ENCODE results near the gene ACTG2. TPM values are rescaled to one million over a fixed set of nuclear protein-coding genes. Genes with fewer than 3 reads are reported as not detected.
A peak's percentile ranks its signal among the peaks of the same experiment; 100 is the strongest.

ACTG2 gene
- total RNA-seq, 1 donor = 0.10 TPM

DNA sequence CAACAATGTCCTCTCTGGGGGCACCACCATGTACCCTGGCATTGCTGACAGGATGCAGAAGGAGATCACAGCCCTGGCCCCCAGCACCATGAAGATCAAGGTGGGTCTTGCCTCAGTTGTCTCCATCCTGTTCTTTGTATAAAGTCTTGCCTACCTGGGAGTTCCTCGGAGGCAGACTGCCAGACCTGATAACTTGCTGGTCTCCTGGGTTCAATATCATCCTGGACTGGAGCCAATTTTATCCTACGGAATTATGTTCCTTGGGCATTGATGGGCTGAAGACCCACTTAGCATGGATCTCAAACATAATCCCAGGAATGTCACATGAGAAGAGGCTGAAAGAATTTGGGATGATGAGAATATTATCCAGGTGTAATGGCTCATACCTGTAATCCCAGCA, 23.9 kb downstream of the ACTG2 start:
- Histone ChIP-seq H3K4me3 (ENCODE audit: low read length) (no peak overlapping the region), H3K9me3 (ENCODE audit: low read depth, low read length) (no peaks in the 10 kb centered on the region), H3K27me3 (ENCODE audit: insufficient read depth, low read length) (no peaks in the 10 kb centered on the region), H3K4me1 (ENCODE audit: insufficient read depth, low read length) (no peaks in the 10 kb centered on the region)

GRCh38 chr2:73917296-73917695, 24.5 kb downstream of the ACTG2 start:
- Histone ChIP-seq H3K4me3 (ENCODE audit: low read length) (no peak overlapping the region), H3K4me1 (ENCODE audit: insufficient read depth, low read length) (no peaks in the 10 kb centered on the region), H3K9me3 (ENCODE audit: low read depth, low read length) (no peaks in the 10 kb centered on the region), H3K27me3 (ENCODE audit: insufficient read depth, low read length) (no peaks in the 10 kb centered on the region)

DNA sequence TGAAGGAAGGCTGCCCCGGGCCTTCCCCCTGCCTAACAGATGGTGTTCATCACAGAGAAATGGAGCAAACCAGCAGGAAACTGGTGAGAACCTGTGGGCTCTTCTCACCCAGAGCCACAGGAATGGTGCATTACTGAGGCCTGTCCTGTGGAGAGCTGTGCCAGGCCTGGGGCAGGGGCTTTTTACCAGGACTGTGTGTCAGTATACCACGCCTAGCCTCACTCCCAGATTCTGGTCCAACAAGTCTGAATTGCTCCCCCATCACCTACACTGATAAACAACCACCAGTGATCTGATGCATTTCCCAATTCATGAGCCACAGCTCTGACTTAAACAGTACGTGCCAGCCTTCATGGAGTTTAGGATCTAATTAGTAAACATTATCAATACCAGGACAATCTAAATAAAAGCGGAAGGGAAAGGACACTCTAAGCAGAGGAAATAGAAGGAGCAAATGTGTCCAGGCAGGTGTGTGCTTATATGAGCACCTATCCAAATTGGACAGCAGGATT, 24.9 kb downstream of the ACTG2 start:
- peaks cover 2% of the 10 kb centered on the region for H3K4me1 ChIP-seq (ENCODE audit: insufficient read depth, low read length)
- H3K4me3 ChIP-seq (ENCODE audit: low read length) = no peak overlapping the region
- no peaks in the 10 kb centered on the region for H3K9me3 ChIP-seq (ENCODE audit: low read depth, low read length)
- H3K27me3 ChIP-seq (ENCODE audit: insufficient read depth, low read length) = no peaks in the 10 kb centered on the region

DNA sequence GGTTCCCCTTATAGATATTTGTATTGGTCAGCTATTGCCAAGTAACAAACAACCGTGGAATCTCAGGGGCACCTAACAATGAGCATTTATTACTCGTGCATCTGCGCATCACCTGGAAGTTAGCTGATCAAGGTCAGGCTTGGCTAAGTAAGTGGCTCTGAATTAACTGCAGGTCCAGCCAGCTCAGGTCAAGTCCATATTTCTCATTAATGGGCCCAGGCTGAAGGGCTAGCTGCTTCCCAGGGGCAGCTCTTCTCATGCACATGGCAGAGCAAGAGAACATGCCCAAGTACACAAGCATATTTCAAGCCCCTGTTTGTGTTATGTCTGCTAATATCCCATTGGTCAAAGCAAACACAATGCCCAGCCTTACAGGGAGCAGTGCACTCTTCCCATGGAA, 26.0 kb downstream of the ACTG2 start:
- Histone ChIP-seq H3K9me3 (ENCODE audit: low read depth, low read length) (no peaks in the 10 kb centered on the region), H3K27me3 (ENCODE audit: insufficient read depth, low read length) (no peaks in the 10 kb centered on the region), H3K4me1 (ENCODE audit: insufficient read depth, low read length) (peaks cover 5% of the 10 kb centered on the region), H3K4me3 (ENCODE audit: low read length) (no peak overlapping the region)

GRCh38 chr2:73919596-73920228, 26.9 kb downstream of the ACTG2 start:
- Histone ChIP-seq H3K4me3 (ENCODE audit: low read length) (no peak overlapping the region), H3K27me3 (ENCODE audit: insufficient read depth, low read length) (no peaks in the 10 kb centered on the region), H3K4me1 (ENCODE audit: insufficient read depth, low read length) (peaks cover 10% of the 10 kb centered on the region), H3K9me3 (ENCODE audit: low read depth, low read length) (no peaks in the 10 kb centered on the region)

DNA sequence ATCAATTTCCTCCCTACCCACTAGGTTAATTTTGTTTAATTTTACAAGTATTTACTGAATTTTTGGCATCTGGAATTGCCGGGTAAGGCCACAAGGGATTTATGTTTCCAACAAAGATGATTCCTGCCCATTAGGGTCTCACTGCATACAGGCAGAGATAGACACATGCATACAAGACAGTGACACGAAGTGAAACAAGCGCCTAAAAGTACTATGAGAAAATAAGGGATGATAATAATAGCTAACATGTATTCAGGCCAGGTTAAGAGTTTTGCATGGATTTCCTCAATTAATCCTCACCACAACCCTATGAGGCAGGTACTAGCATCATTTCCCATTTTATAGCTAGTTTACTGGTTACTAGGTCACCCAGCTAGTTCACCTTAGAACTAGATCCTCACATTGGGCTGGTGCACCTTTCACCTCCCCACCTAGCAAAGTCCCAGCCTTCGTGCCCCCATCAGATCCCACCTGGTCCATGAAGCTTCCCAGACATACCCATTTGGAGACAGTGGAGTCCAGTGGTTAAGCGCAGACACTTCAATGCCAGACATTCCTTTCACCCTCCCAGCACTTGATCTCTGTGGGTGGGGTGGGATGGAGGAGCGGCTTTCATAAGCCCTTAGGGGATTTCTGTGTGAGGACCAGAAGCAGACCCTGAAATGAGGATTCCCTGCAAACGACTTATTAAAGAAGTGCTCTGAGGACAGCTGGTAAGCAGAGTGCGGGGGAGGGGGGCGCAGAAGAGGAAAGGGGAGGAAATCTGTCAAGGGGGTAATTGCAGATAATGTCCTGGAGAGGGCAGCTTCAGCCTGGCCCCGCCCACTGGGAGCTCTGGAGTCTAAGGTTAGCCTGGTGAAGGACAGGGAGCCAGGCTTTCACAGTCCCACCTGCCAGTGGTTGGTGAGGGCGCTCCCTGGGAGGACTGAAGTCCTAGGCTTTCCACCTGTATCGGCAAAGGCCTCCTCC, 28.1 kb downstream of the ACTG2 start:
- H3K4me3 ChIP-seq (ENCODE audit: low read length) = no peak overlapping the region
- peaks cover 21% of the 10 kb centered on the region for H3K4me1 ChIP-seq (ENCODE audit: insufficient read depth, low read length)
- no peaks in the 10 kb centered on the region for H3K9me3 ChIP-seq (ENCODE audit: low read depth, low read length)
- H3K27me3 ChIP-seq (ENCODE audit: insufficient read depth, low read length) = no peaks in the 10 kb centered on the region

GRCh38 chr2:73921581-73921980, 28.8 kb downstream of the ACTG2 start:
- H3K4me3 ChIP-seq (ENCODE audit: low read length) = no peak overlapping the region
- H3K9me3 ChIP-seq (ENCODE audit: low read depth, low read length) = no peaks in the 10 kb centered on the region
- H3K4me1 ChIP-seq (ENCODE audit: insufficient read depth, low read length) = peaks cover 24% of the 10 kb centered on the region
- no peaks in the 10 kb centered on the region for H3K27me3 ChIP-seq (ENCODE audit: insufficient read depth, low read length)

GRCh38 chr2:73922681-73923080, 29.9 kb downstream of the ACTG2 start:
- H3K27me3 ChIP-seq (ENCODE audit: insufficient read depth, low read length) = no peaks in the 10 kb centered on the region
- H3K4me3 ChIP-seq (ENCODE audit: low read length) = no peak overlapping the region
- H3K9me3 ChIP-seq (ENCODE audit: low read depth, low read length) = no peaks in the 10 kb centered on the region
- peaks cover 33% of the 10 kb centered on the region for H3K4me1 ChIP-seq (ENCODE audit: insufficient read depth, low read length)

- H3K27me3 ChIP-seq (ENCODE audit: insufficient read depth, low read length) = no peaks in the 10 kb centered on the region
- H3K4me3 ChIP-seq (ENCODE audit: low read length) = no peak overlapping the region
- no peaks in the 10 kb centered on the region for H3K9me3 ChIP-seq (ENCODE audit: low read depth, low read length)
- H3K4me1 ChIP-seq (ENCODE audit: insufficient read depth, low read length) = peaks cover 53% of the 10 kb centered on the region
These were observed 32.4 kb downstream of the ACTG2 start for GRCh38 chr2:73925033-73925704.

DNA sequence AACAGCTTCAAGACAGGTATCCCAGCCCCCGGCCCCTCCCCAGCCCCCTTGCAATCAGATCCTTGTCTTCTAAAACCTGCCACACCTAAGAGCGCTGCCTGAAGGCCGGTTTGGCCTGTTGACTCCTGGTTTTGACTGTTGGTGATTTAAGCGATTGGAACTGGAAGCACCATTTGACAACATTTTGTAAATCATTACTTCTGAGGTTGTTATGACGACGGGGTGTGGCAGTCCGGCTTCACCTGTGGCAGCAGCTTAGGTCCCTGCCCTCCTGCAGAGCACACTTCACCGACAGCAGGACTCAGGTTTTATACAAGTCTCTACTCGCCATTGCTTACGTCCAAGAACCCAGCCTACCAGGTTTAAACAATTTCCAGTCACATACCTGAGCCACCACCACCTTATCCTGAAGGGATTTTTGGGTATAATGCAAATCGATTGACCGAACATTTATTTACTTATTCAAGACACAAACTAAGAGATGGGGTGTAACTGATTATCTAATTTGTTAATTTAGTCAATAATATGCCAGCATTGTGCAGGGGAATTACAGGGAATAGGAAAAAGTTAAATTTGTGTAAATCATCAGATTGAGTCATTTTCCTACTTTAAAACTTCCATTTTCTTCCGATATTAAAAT, 33.2 kb downstream of the ACTG2 start:
- no peaks in the 10 kb centered on the region for H3K9me3 ChIP-seq (ENCODE audit: low read depth, low read length)
- H3K27me3 ChIP-seq (ENCODE audit: insufficient read depth, low read length) = no peaks in the 10 kb centered on the region
- H3K4me1 ChIP-seq (ENCODE audit: insufficient read depth, low read length) = peaks cover 56% of the 10 kb centered on the region
- H3K4me3 ChIP-seq (ENCODE audit: low read length) = peak overlapping the region; percentile 68

DNA sequence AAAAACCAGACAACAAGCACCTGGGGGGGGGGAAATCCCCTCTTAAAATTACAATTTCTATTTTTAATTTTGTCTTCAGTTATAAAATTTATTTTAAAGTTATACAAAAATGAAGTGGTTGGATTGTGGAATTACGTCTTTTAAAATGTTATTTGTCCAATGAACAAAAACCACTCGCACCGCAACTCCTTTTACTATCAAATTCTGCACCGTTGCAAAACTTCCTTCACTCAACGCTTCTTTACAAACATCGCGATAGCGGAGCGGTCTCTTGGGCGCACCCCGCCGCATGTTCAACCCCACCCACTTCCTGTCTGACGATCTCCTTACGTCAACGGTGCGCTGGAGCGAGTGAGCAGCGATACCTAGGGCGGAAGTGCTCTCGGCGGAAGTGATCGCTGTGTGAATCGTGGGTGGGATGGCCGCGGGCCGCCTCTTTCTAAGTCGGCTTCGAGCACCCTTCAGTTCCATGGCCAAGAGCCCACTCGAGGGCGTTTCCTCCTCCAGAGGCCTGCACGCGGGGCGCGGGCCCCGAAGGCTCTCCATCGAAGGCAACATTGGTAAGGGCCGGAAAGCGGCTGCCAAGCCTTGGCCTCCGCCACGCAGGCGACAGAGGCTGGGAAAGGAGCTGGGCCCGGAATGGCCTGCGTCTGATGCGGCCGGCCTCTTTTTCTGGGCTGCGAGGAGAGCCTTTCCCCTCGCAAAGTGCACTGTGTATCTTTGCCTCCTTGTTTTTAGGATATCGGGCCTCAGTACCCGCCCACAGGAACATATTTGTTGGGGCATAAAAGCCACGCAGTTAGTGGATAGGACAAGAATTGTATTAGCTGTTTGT, 33.9 kb downstream of the ACTG2 start, which contains the start of gene DGUOK:
Gene DGUOK, plus strand, starts transcription at position 388 of the 835 bp plus-strand sequence. Its CDS starts 31 bp downstream, at position 419.
- H3K4me3 ChIP-seq (ENCODE audit: low read length) = peak within 1 kb of the TSS; percentile 68
- H3K4me1 ChIP-seq (ENCODE audit: insufficient read depth, low read length) = peaks cover 62% of the 10 kb centered on the region
- H3K9me3 ChIP-seq (ENCODE audit: low read depth, low read length) = no peaks in the 10 kb centered on the region
- H3K27me3 ChIP-seq (ENCODE audit: insufficient read depth, low read length) = no peaks in the 10 kb centered on the region

DNA sequence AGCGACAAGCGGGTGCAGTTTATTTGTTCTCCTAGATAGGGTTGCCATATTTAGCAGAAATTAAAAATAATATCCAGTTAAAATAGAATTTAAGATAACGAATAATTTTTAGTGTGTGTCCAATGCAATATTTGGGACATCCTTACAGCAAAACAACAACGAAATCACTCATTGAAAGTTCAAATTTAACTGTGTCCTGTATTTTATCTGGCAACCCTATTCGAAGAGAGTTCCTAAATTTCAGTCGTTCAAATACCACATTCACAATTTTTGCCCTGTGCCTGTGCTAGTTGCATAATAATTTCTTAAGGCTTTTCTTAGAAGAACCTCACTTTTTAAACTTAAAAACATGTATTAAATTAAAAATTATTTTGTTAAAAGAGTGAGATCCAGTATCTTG, 34.5 kb downstream of the ACTG2 start:
- peak overlapping the region; percentile 68 for H3K4me3 ChIP-seq (ENCODE audit: low read length)
- no peaks in the 10 kb centered on the region for H3K9me3 ChIP-seq (ENCODE audit: low read depth, low read length)
- peaks cover 69% of the 10 kb centered on the region for H3K4me1 ChIP-seq (ENCODE audit: insufficient read depth, low read length)
- H3K27me3 ChIP-seq (ENCODE audit: insufficient read depth, low read length) = no peaks in the 10 kb centered on the region

GRCh38 chr2:73928963-73929347, 36.1 kb downstream of the ACTG2 start:
- Histone ChIP-seq H3K4me1 (ENCODE audit: insufficient read depth, low read length) (peaks cover 70% of the 10 kb centered on the region), H3K27me3 (ENCODE audit: insufficient read depth, low read length) (no peaks in the 10 kb centered on the region), H3K9me3 (ENCODE audit: low read depth, low read length) (no peaks in the 10 kb centered on the region), H3K4me3 (ENCODE audit: low read length) (no peak overlapping the region)

DNA sequence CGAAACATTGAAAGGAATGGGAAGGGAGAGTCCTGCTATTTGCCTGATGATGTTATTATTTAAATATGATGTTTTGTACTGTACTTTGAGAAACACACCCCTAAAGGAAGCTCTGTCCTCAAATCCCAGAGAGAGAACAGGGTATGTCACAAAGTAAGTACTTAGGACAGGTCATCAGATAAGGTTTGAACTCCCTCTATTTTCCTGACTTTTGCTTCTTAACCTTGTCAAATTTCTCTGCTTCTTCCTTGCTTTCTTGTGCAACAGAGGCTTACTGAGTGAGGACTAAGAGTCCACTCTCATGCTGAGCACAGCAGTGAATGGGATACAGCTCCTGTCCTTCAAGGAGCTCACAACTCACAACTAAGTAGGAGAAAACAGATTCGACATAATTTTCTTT, 37.6 kb downstream of the ACTG2 start:
- Histone ChIP-seq H3K4me3 (ENCODE audit: low read length) (no peak overlapping the region), H3K4me1 (ENCODE audit: insufficient read depth, low read length) (peaks cover 58% of the 10 kb centered on the region), H3K9me3 (ENCODE audit: low read depth, low read length) (no peaks in the 10 kb centered on the region)

More for the DNA sequence above, 37.6 kb downstream of the ACTG2 start:
- H3K27me3 ChIP-seq (ENCODE audit: insufficient read depth, low read length) = no peaks in the 10 kb centered on the region
